Psoas muscle (tissue), 8 donors: Measurements from ENCODE around the gene RNF25. TPM values are rescaled to one million over a fixed set of nuclear protein-coding genes. Genes with fewer than 3 reads are reported as not detected.
A peak's percentile ranks its signal among the peaks of the same experiment; 100 is the strongest.

ENCODE experiments used
- ATAC-seq, 4 donors: fragments of 200-7000 bp; cut with Tn5 transposase; one replicate each; pipeline ENCODE4 v1.9.1; 2020; ENCODE audit warnings: moderate library complexity in 3 of 4, mild to moderate bottlenecking in 2 of 4
- DNase-seq, 2 donors: peaks; one replicate each; pipeline ENCODE4 v3.0.0-alpha.2; 2020
- H3K27ac ChIP-seq: fragments of 200-600 bp; one replicate; pipeline ENCODE4 v1.8.0; 2022
- H3K27me3 ChIP-seq, 3 donors: fragments of 200-600 bp in 1 of 3; one replicate each; pipeline versions ENCODE4 v1.6.1 to v1.8.0; 2013 to 2022; ENCODE audit warnings: low read length in 2 of 3, mild to moderate bottlenecking in 2 of 3, moderate library complexity in 1 of 3; ENCODE audit not compliant: insufficient read depth in 3 of 3
- H3K36me3 ChIP-seq, 2 donors: fragments of 200-600 bp in 1 of 2; one replicate each; pipeline versions ENCODE4 v1.6.1 to v1.8.0; 2013 to 2022; ENCODE audit warnings: low read depth in 1 of 2, mild to moderate bottlenecking in 1 of 2, moderate library complexity in 1 of 2; ENCODE audit not compliant: insufficient read depth in 1 of 2
- H3K4me1 ChIP-seq: fragments of 200-600 bp; one replicate; pipeline ENCODE4 v1.8.0; 2022
- H3K4me3 ChIP-seq: fragments of 200-600 bp; one replicate; pipeline ENCODE4 v1.8.0; 2022; ENCODE audit warnings: mild to moderate bottlenecking
- H3K9me3 ChIP-seq: fragments of 200-600 bp; one replicate; pipeline ENCODE4 v1.8.0; 2022
- CTCF ChIP-seq: fragments of 200-600 bp; IDR thresholded peaks from one replicate; pipeline ENCODE4 v1.8.0; 2022; ENCODE audit warnings: antibody characterized with exemption
- WGBS, 3 donors: extraction: QIAGEN DNeasy Blood & Tissue Kit; methylation state at CpG; one replicate each; pipeline versions ENCODE4 v1.1.6 to v1.1.7; 2013; 5-methylcytosine and 5-hydroxymethylcytosine counted together
- intact Hi-C, 2 donors: fragments of 100-400 bp; cut with DNase I; formaldehyde crosslinking; loops; one replicate each; pipeline versions ENCODE4 v1.11.0 to v1.14.2; 2022
- polyA plus RNA-seq, 3 donors: library from polyadenylated mRNA; stranded (reverse); fragments of 200-250 nt; gene quantifications; one replicate each; pipeline ENCODE4 v1.2.3, GENCODE V29; 2013
- total RNA-seq, 4 donors: library from RNA; stranded (reverse); fragmentation: NEBNext Ultra II Directional in 2 of 4; extraction: Animal tissue kit (Norgen Biotek cat#: 25700) in 2 of 4; gene quantifications; one replicate each; pipeline versions ENCODE4 v1.2.1 to v1.2.4, GENCODE V29; 2021 to 2023
- donor health status: healthy with polysubstance abuse.
- donor health status: DM: no; HTN: no; CAD: no; lungs with moderate emphysema.
- donor health status: Bipolar disorder and iron deficiency.
- donor health status: healthy.
- donor health status: DM: yes; HTN: yes; CAD: no.
- donor health status: DM: no; HTN: no; CAD: no.
- donor health status: DM: no; HTN: no; CAD: no.
- donor health status: DM: yes; HTN: yes; CAD: no.

RNF25 gene
- total and polyA plus RNA-seq, 7 donors: 14.5 to 32.0 (median 22.9) TPM

GRCh38 chr2:218618102-218618860, 53.5 kb downstream of the RNF25 start:
- H3K9me3 ChIP-seq: no peaks in the 10 kb centered on the region
- H3K4me3 ChIP-seq: no peak overlapping the region
- H3K27ac ChIP-seq: peak overlapping the region; percentile 50
- peak; percentile 45 to 73 (median 61) for ATAC-seq
- WGBS, 3 donors: 59 to 78% (median 62%) methylated on average over 9 of the region's 9 CpGs
- no peak for TF ChIP-seq CTCF
- H3K27me3 ChIP-seq: no peaks in the 10 kb centered on the region
- H3K36me3 ChIP-seq: peaks cover 2 to 64% of the 10 kb centered on the region in 2 donors
- no peak for DNase-seq
- H3K4me1 ChIP-seq: peaks cover 26% of the 10 kb centered on the region
- intact Hi-C loops: no loop called here

GRCh38 chr2:218615868-218616315, 55.9 kb downstream of the RNF25 start:
- ATAC-seq (peak; percentile 52 to 84 (median 73)), DNase-seq (peak in 1 of 2 donors; percentile 57)
- Histone ChIP-seq H3K4me3 (no peak overlapping the region), H3K9me3 (no peaks in the 10 kb centered on the region), H3K36me3 (peaks cover 0 to 50% of the 10 kb centered on the region in 2 donors), H3K27ac (peak overlapping the region; percentile 71), H3K27me3 (no peaks in the 10 kb centered on the region), H3K4me1 (peaks cover 22% of the 10 kb centered on the region)
- 36 to 51% (median 36%) methylated on average over 6 of the region's 6 CpGs for WGBS, 3 donors
- no peak for TF ChIP-seq CTCF
- intact Hi-C loops: no loop called here

Other genes with a start within 250 kb of the RNF25 start
- gene USP37, start 103.7 kb downstream of the RNF25 start, total RNA-seq: 10 to 100 TPM in 1 of 4 donors, 1 to 10 TPM in 3; 5.9 to 10.0 (median 7.2) TPM
- 1 to 10 TPM; 2.1 to 6.3 (median 3.4) TPM for gene USP37, start 103.7 kb downstream of the RNF25 start, polyA plus RNA-seq
- gene CNOT9, start 103.2 kb downstream of the RNF25 start, total RNA-seq: 10 to 100 TPM; 15.9 to 22.9 (median 17.2) TPM
- 10 to 100 TPM; 12.3 to 20.6 (median 20.1) TPM for gene CNOT9, start 103.2 kb downstream of the RNF25 start, polyA plus RNA-seq
- 10 to 100 TPM; 20.3 to 85.2 (median 43.0) TPM for gene PLCD4, start 64.1 kb downstream of the RNF25 start, total RNA-seq
- 10 to 100 TPM in 2 of 3 donors, 1 to 10 TPM in 1; 1.4 to 39.7 (median 15.9) TPM for gene PLCD4, start 64.1 kb downstream of the RNF25 start, polyA plus RNA-seq
- gene ZNF142, start 12.4 kb downstream of the RNF25 start, total RNA-seq: 10 to 100 TPM; 12.0 to 33.5 (median 30.1) TPM
- gene ZNF142, start 12.4 kb downstream of the RNF25 start, polyA plus RNA-seq: 10 to 100 TPM in 1 of 3 donors, 1 to 10 TPM in 2; 1.8 to 21.9 (median 6.9) TPM
- gene BCS1L, start 12.3 kb downstream of the RNF25 start, total RNA-seq: 10 to 100 TPM; 24.3 to 40.5 (median 26.8) TPM
- 10 to 100 TPM; 13.1 to 50.1 (median 31.4) TPM for gene BCS1L, start 12.3 kb downstream of the RNF25 start, polyA plus RNA-seq
- 10 to 100 TPM in 1 of 4 donors, 1 to 10 TPM in 3; 3.7 to 11.3 (median 7.4) TPM for gene STK36, start 84 bp upstream of the RNF25 start, total RNA-seq
- gene STK36, start 84 bp upstream of the RNF25 start, polyA plus RNA-seq: 1 to 10 TPM; 4.6 to 8.7 (median 6.1) TPM
- 10 to 100 TPM; 10.9 to 14.5 (median 13.8) TPM for gene TTLL4, start 38.8 kb upstream of the RNF25 start, total RNA-seq
- 10 to 100 TPM in 2 of 3 donors, 1 to 10 TPM in 1; 9.2 to 15.7 (median 14.0) TPM for gene TTLL4, start 38.8 kb upstream of the RNF25 start, polyA plus RNA-seq
- gene CYP27A1, start 110.1 kb upstream of the RNF25 start, total RNA-seq: 10 to 100 TPM; 23.4 to 48.4 (median 45.9) TPM
- 10 to 100 TPM in 2 of 3 donors, 1 to 10 TPM in 1; 9.3 to 32.0 (median 18.4) TPM for gene CYP27A1, start 110.1 kb upstream of the RNF25 start, polyA plus RNA-seq
- gene PRKAG3, start 159.8 kb upstream of the RNF25 start, total RNA-seq: 100 to 1,000 TPM in 1 of 4 donors, 10 to 100 TPM in 3; 22.0 to 187 (median 59.9) TPM
- 10 to 100 TPM in 2 of 3 donors, 1 to 10 TPM in 1; 9.2 to 60.2 (median 58.5) TPM for gene PRKAG3, start 159.8 kb upstream of the RNF25 start, polyA plus RNA-seq
- 1 to 10 TPM in 1 of 4 donors, under 1 TPM in 3; 0.12 to 1.0 (median 0.48) TPM for gene WNT6, start 187.8 kb upstream of the RNF25 start, total RNA-seq
- under 1 TPM; 0.05 to 0.20 (median 0.20) TPM for gene WNT6, start 187.8 kb upstream of the RNF25 start, polyA plus RNA-seq
- gene WNT10A, start 208.8 kb upstream of the RNF25 start, total RNA-seq: not detected
- gene WNT10A, start 208.8 kb upstream of the RNF25 start, polyA plus RNA-seq: under 1 TPM in 2 of 3 donors, not detected in 1; 0.01 to 0.03 TPM